Umbilical cord (tissue), 2 donors: ENCODE results near the gene GSTO1. TPM values are rescaled to one million over a fixed set of nuclear protein-coding genes. Genes with fewer than 3 reads are reported as not detected.
A peak's percentile ranks its signal among the peaks of the same experiment; 100 is the strongest.

Experiments used
- DNase-seq: peaks from one replicate; pipeline ENCODE4 v3.0.0-alpha.2; 2015; ENCODE audit warnings: low spot score
- total RNA-seq: library from RNA; depleted of rRNA; stranded (reverse); fragments of >200 nt; gene quantifications from one replicate; pipeline ENCODE4 v1.2.3, GENCODE V29; 2014; ENCODE audit warnings: low replicate concordance; ENCODE audit not compliant: insufficient read depth

The GSTO1 gene
- total RNA-seq, 1 donor from 2014 or later = 58.5 TPM

GRCh38 chr10:104274762-104275721 is 20.4 kb downstream of the GSTO1 start:
- no peak for DNase-seq

GRCh38 chr10:104276192-104276591 is 21.5 kb downstream of the GSTO1 start:
- DNase-seq = no peak

GRCh38 chr10:104277785-104278184 is 23.1 kb downstream of the GSTO1 start:
- DNase-seq = no peak

- DNase-seq = no peak
These were observed 25.0 kb downstream of the GSTO1 start for GRCh38 chr10:104279550-104280259.

GRCh38 chr10:104281694-104282093 is 27.0 kb downstream of the GSTO1 start:
- DNase-seq = no peak

- no peak for DNase-seq
These were observed 30.2 kb downstream of the GSTO1 start for GRCh38 chr10:104284846-104285245.

GRCh38 chr10:104286939-104287338 is 32.2 kb downstream of the GSTO1 start:
- no peak for DNase-seq

- no peak for DNase-seq
These were observed 33.7 kb downstream of the GSTO1 start for GRCh38 chr10:104288355-104288754.

- peak; percentile 92 for DNase-seq
These were observed 36.8 kb downstream of the GSTO1 start for GRCh38 chr10:104291439-104291951.

- DNase-seq = peak; percentile 23
These were observed 38.3 kb downstream of the GSTO1 start for GRCh38 chr10:104293011-104293410.

- no peak for DNase-seq
These were observed 39.2 kb downstream of the GSTO1 start for GRCh38 chr10:104293781-104294321.

GRCh38 chr10:104296687-104297436 is 42.2 kb downstream of the GSTO1 start:
- DNase-seq = no peak

- DNase-seq = no peak
These were observed 43.3 kb downstream of the GSTO1 start for GRCh38 chr10:104297697-104298660.

GRCh38 chr10:104299031-104299904 is 44.6 kb downstream of the GSTO1 start:
- DNase-seq = peak; percentile 86

GRCh38 chr10:104300002-104300735 is 45.5 kb downstream of the GSTO1 start:
- peak; percentile 46 for DNase-seq

GRCh38 chr10:104300736-104301292 is 46.1 kb downstream of the GSTO1 start:
- peak; percentile 86 for DNase-seq

- DNase-seq = no peak
These were observed 47.4 kb downstream of the GSTO1 start for GRCh38 chr10:104301907-104302690.
